Neural cell (in vitro differentiated cells): Measurements from ENCODE around the gene PDZD4. TPM values are rescaled to one million over a fixed set of nuclear protein-coding genes. Genes with fewer than 3 reads are reported as not detected.

Source experiments
- H2AFZ ChIP-seq: fragments of 200-600, 300-800 bp; sonication (generic), shearing (Covaris generic); 2 replicates; pipeline ENCODE4 v1.6.0; 2014; ENCODE audit warnings: low read depth, mild to moderate bottlenecking, antibody characterized with exemption, low read length, moderate library complexity
- H3F3A ChIP-seq: fragments of 200-600 bp; shearing (Covaris generic); 2 replicates; pipeline ENCODE4 v1.6.1; 2016; ENCODE audit warnings: mild to moderate bottlenecking, moderate library complexity, mixed read lengths, antibody characterized with exemption, low read length; ENCODE audit not compliant: insufficient read depth, poor library complexity, severe bottlenecking
- H3K27ac ChIP-seq: fragments of 200-600, 300-800 bp; sonication (generic), shearing (Covaris generic); 2 replicates; pipeline ENCODE4 v1.5.1; 2014; ENCODE audit warnings: mild to moderate bottlenecking, low read length, moderate library complexity
- H3K27me3 ChIP-seq: fragments of 300-800, 200-600 bp; sonication (generic), shearing (Covaris generic); 2 replicates; pipeline ENCODE4 v1.6.0; 2014; ENCODE audit warnings: mild to moderate bottlenecking, low read depth, low read length, moderate library complexity; ENCODE audit not compliant: insufficient read depth
- H3K36me3 ChIP-seq: fragments of 300-800, 200-600 bp; sonication (generic), shearing (Covaris generic); 2 replicates; pipeline ENCODE4 v1.5.1; 2014; ENCODE audit warnings: mild to moderate bottlenecking, antibody characterized with exemption, low read length, moderate library complexity; ENCODE audit not compliant: insufficient read depth
- H3K4me2 ChIP-seq: fragments of 300-800, 200-600 bp; sonication (generic), shearing (Covaris generic); 2 replicates; pipeline ENCODE4 v1.6.0; 2014; ENCODE audit warnings: mild to moderate bottlenecking, low read length
- H3K4me3 ChIP-seq: fragments of 300-800, 200-600 bp; sonication (generic), shearing (Covaris generic); 2 replicates; pipeline ENCODE4 v1.5.1; 2014; ENCODE audit warnings: mild to moderate bottlenecking, low read length, moderate library complexity
- H3K79me2 ChIP-seq: fragments of 200-600 bp; shearing (Covaris generic); replicated peaks from 2 replicates; pipeline ENCODE4 v1.6.0; 2014; ENCODE audit warnings: mild to moderate bottlenecking, low read length, moderate library complexity; ENCODE audit not compliant: insufficient read depth
- H3K9ac ChIP-seq: fragments of 300-800, 200-600 bp; sonication (generic), shearing (Covaris generic); 2 replicates; pipeline ENCODE4 v1.6.1; 2016; ENCODE audit warnings: mild to moderate bottlenecking, low read length, mixed read lengths
- H3K9me2 ChIP-seq: fragments of 200-600 bp; shearing (Covaris generic); 2 replicates; pipeline ENCODE4 v1.6.1; 2016; ENCODE audit warnings: mild to moderate bottlenecking, low read length, mixed read lengths; ENCODE audit not compliant: insufficient read depth
- H3K9me3 ChIP-seq: fragments of 200-600, 300-800 bp; sonication (generic), shearing (Covaris generic); 2 replicates; pipeline ENCODE4 v1.6.1; 2016; ENCODE audit warnings: mild to moderate bottlenecking, mixed run types, low read length, moderate library complexity, mixed read lengths
- H4K20me1 ChIP-seq: fragments of 200-600 bp; shearing (Covaris generic); 2 replicates; pipeline ENCODE4 v1.6.1; 2016; ENCODE audit warnings: mild to moderate bottlenecking, mixed run types; ENCODE audit not compliant: insufficient read depth
- EP300 ChIP-seq: fragments of 450-650 bp; conservative IDR thresholded peaks from 2 replicates; pipeline ENCODE4 v1.6.1; 2014; ENCODE audit warnings: antibody characterized with exemption, mild to moderate bottlenecking, moderate library complexity; ENCODE audit not compliant: poor library complexity, severe bottlenecking
- EZH2 ChIP-seq: fragments of 200-600, 300-800 bp; shearing (Covaris generic), sonication (generic); IDR thresholded peaks from 2 replicates; pipeline ENCODE4 v1.6.1; 2014; ENCODE audit warnings: antibody characterized with exemption, low read length, borderline replicate concordance, mild to moderate bottlenecking; ENCODE audit not compliant: insufficient read depth, poor library complexity, severe bottlenecking
- MXI1 ChIP-seq: fragments of 450-650 bp; conservative IDR thresholded peaks from 2 replicates; pipeline ENCODE4 v1.6.1; 2014; ENCODE audit warnings: antibody characterized with exemption, mild to moderate bottlenecking; ENCODE audit not compliant: poor library complexity, severe bottlenecking
- POLR2AphosphoS5 ChIP-seq: IDR thresholded peaks from 2 replicates; pipeline ENCODE4 v1.6.1; 2012
- RAD21 ChIP-seq: fragments of 450-650 bp; conservative IDR thresholded peaks from 2 replicates; pipeline ENCODE4 v1.6.1; 2014; ENCODE audit warnings: antibody characterized with exemption, mild to moderate bottlenecking, moderate library complexity
- SMC3 ChIP-seq: fragments of 450-650 bp; conservative IDR thresholded peaks from 2 replicates; pipeline ENCODE4 v1.6.1; 2014; ENCODE audit warnings: antibody characterized with exemption, mild to moderate bottlenecking, moderate library complexity; ENCODE audit not compliant: poor library complexity
- TAF1 ChIP-seq: IDR thresholded peaks from 2 replicates; pipeline ENCODE4 v1.6.1; 2012; ENCODE audit warnings: low read depth
- polyA plus RNA-seq: library from polyadenylated mRNA; depleted of rRNA; stranded (reverse); fragments of >200 nt; gene quantifications from 2 replicates; pipeline ENCODE4 v1.2.3, GENCODE V29; 2014
- TF ChIP-seq, protein P1 (sequence below): fragments of 450-650 bp; IDR thresholded peaks from 2 replicates; pipeline ENCODE4 v1.5.1; 2014; ENCODE audit warnings: antibody characterized with exemption, mild to moderate bottlenecking, moderate library complexity; ENCODE audit not compliant: poor library complexity, severe bottlenecking
- TF ChIP-seq, protein P2 (sequence below): IDR thresholded peaks from 2 replicates; pipeline ENCODE4 v1.6.1; 2012; ENCODE audit warnings: borderline replicate concordance

Gene PDZD4
- polyA plus RNA-seq, 1 donor from 2014 or later, result 343 TPM

DNA sequence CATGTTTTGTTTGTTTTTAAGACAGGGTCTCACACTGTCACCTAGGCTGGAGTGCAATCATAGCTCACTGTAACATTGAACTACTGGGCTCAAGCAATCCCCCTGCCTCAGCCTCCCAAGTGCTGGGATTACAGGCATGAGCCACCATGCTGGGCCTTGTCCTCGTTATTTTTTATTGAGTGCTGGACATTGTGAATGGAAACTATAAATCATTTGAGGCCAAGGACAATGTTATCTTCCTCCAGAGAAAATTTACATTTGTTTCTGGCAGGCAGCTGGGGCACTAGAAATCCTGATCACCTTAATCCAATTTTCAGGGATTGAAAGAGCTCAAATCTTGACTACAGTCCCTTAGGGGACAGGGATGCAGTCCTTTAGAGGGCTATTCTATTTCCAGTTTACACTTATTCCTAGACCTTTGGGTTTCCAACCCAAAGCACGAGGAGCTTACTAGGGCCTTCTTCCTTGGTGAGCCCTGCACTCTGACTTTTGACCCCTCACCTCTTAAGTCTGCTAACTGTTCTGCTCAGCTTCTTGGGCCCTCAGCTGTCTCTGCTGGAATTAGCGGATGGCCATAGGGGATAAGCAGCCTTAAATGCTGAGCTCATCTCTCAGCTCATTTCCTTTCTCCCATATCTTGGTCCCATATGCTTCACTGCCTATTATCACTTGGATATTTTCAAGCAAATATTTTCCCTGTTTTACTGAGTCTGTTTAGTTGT lies 23.0 kb upstream of the PDZD4 start:
- no peaks in the 10 kb centered on the region for H3K36me3 ChIP-seq
- H3K9me2 ChIP-seq, result no peaks in the 10 kb centered on the region
- H3K4me3 ChIP-seq, result no peak overlapping the region
- no peaks in the 10 kb centered on the region for H3K27me3 ChIP-seq
- TF ChIP-seq SMC3 (no peak), EP300 (no peak), EZH2 (no peak), TAF1 (no peak), POLR2AphosphoS5 (no peak), MXI1 (no peak), RAD21 (no peak)
- TF ChIP-seq, protein P1, sequence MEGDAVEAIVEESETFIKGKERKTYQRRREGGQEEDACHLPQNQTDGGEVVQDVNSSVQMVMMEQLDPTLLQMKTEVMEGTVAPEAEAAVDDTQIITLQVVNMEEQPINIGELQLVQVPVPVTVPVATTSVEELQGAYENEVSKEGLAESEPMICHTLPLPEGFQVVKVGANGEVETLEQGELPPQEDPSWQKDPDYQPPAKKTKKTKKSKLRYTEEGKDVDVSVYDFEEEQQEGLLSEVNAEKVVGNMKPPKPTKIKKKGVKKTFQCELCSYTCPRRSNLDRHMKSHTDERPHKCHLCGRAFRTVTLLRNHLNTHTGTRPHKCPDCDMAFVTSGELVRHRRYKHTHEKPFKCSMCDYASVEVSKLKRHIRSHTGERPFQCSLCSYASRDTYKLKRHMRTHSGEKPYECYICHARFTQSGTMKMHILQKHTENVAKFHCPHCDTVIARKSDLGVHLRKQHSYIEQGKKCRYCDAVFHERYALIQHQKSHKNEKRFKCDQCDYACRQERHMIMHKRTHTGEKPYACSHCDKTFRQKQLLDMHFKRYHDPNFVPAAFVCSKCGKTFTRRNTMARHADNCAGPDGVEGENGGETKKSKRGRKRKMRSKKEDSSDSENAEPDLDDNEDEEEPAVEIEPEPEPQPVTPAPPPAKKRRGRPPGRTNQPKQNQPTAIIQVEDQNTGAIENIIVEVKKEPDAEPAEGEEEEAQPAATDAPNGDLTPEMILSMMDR, result no peak
- TF ChIP-seq, protein P2, sequence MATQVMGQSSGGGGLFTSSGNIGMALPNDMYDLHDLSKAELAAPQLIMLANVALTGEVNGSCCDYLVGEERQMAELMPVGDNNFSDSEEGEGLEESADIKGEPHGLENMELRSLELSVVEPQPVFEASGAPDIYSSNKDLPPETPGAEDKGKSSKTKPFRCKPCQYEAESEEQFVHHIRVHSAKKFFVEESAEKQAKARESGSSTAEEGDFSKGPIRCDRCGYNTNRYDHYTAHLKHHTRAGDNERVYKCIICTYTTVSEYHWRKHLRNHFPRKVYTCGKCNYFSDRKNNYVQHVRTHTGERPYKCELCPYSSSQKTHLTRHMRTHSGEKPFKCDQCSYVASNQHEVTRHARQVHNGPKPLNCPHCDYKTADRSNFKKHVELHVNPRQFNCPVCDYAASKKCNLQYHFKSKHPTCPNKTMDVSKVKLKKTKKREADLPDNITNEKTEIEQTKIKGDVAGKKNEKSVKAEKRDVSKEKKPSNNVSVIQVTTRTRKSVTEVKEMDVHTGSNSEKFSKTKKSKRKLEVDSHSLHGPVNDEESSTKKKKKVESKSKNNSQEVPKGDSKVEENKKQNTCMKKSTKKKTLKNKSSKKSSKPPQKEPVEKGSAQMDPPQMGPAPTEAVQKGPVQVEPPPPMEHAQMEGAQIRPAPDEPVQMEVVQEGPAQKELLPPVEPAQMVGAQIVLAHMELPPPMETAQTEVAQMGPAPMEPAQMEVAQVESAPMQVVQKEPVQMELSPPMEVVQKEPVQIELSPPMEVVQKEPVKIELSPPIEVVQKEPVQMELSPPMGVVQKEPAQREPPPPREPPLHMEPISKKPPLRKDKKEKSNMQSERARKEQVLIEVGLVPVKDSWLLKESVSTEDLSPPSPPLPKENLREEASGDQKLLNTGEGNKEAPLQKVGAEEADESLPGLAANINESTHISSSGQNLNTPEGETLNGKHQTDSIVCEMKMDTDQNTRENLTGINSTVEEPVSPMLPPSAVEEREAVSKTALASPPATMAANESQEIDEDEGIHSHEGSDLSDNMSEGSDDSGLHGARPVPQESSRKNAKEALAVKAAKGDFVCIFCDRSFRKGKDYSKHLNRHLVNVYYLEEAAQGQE, result no peak
- H3F3A ChIP-seq, result no peaks in the 10 kb centered on the region
- no peak overlapping the region for H2AFZ ChIP-seq
- no peaks in the 10 kb centered on the region for H4K20me1 ChIP-seq
- H3K9ac ChIP-seq, result no peak overlapping the region
- H3K4me2 ChIP-seq, result no peak overlapping the region
- H3K27ac ChIP-seq, result no peak overlapping the region
- H3K9me3 ChIP-seq, result no peaks in the 10 kb centered on the region
- no peaks in the 10 kb centered on the region for H3K79me2 ChIP-seq

DNA sequence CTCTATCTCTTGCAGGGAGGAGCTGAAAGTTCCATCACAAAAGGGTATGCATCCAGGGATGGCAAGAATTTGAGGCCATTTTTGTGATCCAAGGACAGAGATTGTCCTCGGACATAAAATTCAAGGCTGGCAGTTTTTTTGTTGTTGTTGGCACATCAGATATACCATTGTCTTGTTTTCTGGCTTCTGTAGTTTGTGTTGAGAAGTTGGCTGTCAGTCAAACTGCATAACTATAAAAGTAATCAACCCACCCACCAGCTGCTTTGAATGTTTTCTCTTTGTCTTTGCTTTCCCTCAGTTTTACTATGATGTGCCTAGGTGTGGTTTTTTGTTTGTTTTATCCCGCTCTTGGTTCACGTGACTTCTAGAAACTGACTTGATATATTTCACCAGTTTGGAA lies 21.6 kb upstream of the PDZD4 start:
- Histone ChIP-seq H3K79me2 (no peaks in the 10 kb centered on the region), H4K20me1 (no peaks in the 10 kb centered on the region), H3K9me2 (no peaks in the 10 kb centered on the region), H3K36me3 (no peaks in the 10 kb centered on the region), H3K9ac (no peak overlapping the region), H3K4me2 (no peak overlapping the region), H3K27me3 (no peaks in the 10 kb centered on the region), H3K9me3 (no peaks in the 10 kb centered on the region), H3F3A (no peaks in the 10 kb centered on the region), H3K4me3 (no peak overlapping the region), H3K27ac (no peak overlapping the region), H2AFZ (no peak overlapping the region)
- TF ChIP-seq EP300, result no peak
- TF ChIP-seq, protein P1, result no peak
- TF ChIP-seq POLR2AphosphoS5, result no peak
- TF ChIP-seq, protein P2, result no peak
- no peak for TF ChIP-seq MXI1
- TF ChIP-seq TAF1, result no peak
- no peak for TF ChIP-seq EZH2
- TF ChIP-seq RAD21, result no peak
- TF ChIP-seq SMC3, result no peak
